ENCODE measurements around the gene UPF2.

Gene UPF2

GRCh38 chr10:11951695-11952094, 90.9 kb downstream of the UPF2 start:
- no peak for DNase-seq

- no peak for DNase-seq
Observed at GRCh38 chr10:11950325-11951018, 92.1 kb downstream of the UPF2 start.

- no peak for DNase-seq
Observed at GRCh38 chr10:11949152-11949551, 93.5 kb downstream of the UPF2 start.

GRCh38 chr10:11946652-11947051, 96.0 kb downstream of the UPF2 start:
- DNase-seq = no peak

GRCh38 chr10:11936389-11937152, 106.0 kb downstream of the UPF2 start:
- no peak for DNase-seq

GRCh38 chr10:11934262-11934661, 108.3 kb downstream of the UPF2 start:
- no peak for DNase-seq

- no peak for DNase-seq
Observed at GRCh38 chr10:11933577-11934223, 108.9 kb downstream of the UPF2 start.

GRCh38 chr10:11931038-11931437, 111.6 kb downstream of the UPF2 start:
- DNase-seq = no peak

GRCh38 chr10:11930312-11930978, 112.2 kb downstream of the UPF2 start:
- no peak for DNase-seq

GRCh38 chr10:11927746-11928145, 114.9 kb downstream of the UPF2 start:
- no peak for DNase-seq

GRCh38 chr10:11921800-11922392, 120.7 kb downstream of the UPF2 start:
- no peak for DNase-seq

- no peak for DNase-seq
Observed at GRCh38 chr10:11919271-11919670, 123.3 kb downstream of the UPF2 start.

GRCh38 chr10:11918384-11918783, 124.2 kb downstream of the UPF2 start:
- no peak for DNase-seq

- no peak for DNase-seq
Observed at GRCh38 chr10:11913079-11913641, 129.4 kb downstream of the UPF2 start.

- no peak for DNase-seq
Observed at GRCh38 chr10:11910102-11910501, 132.5 kb downstream of the UPF2 start.

GRCh38 chr10:11909618-11910017, 133.0 kb downstream of the UPF2 start:
- DNase-seq = no peak

GRCh38 chr10:11908991-11909390, 133.6 kb downstream of the UPF2 start:
- DNase-seq = no peak

- DNase-seq = no peak
Observed at GRCh38 chr10:11908536-11908935, 134.1 kb downstream of the UPF2 start.

GRCh38 chr10:11907914-11908313, 134.7 kb downstream of the UPF2 start:
- no peak for DNase-seq

GRCh38 chr10:11906714-11907113, 135.9 kb downstream of the UPF2 start:
- no peak for DNase-seq

GRCh38 chr10:11902646-11903045, 140.0 kb downstream of the UPF2 start:
- DNase-seq = no peak

GRCh38 chr10:11901833-11902475, 140.7 kb downstream of the UPF2 start:
- DNase-seq = no peak

All from activated naive CD4-positive, alpha-beta T cell treated with anti-CD3 and anti-CD28 coated beads, Interleukin-2, amount 50 U/mL, for 16 hours (primary cell).